Bronchial epithelial cell (primary cell): ENCODE measurements around the gene UCKL1. TPM values are rescaled to one million over a fixed set of nuclear protein-coding genes. Genes with fewer than 3 reads are reported as not detected.

Experiments used
- DNase-seq: peaks from one replicate; pipeline ENCODE4 v3.0.0-alpha.2; 2010; ENCODE audit warnings: low read depth
- FAIRE-seq: peaks from 2 replicates; lab custom pipeline; 2011; peaks lifted over from hg19 to GRCh38; lab: Jason Lieb, UNC
- H3K27me3 ChIP-seq: 2 replicates; pipeline ENCODE4 v1.5.1; 2011; ENCODE audit warnings: low read length; ENCODE audit not compliant: control insufficient read depth, insufficient read depth
- H3K36me3 ChIP-seq: 2 replicates; pipeline ENCODE4 v1.5.1; 2011; ENCODE audit warnings: low read length; ENCODE audit not compliant: control insufficient read depth, insufficient read depth
- H3K4me3 ChIP-seq: 2 replicates; pipeline ENCODE4 v1.5.1; 2011; ENCODE audit warnings: mild to moderate bottlenecking, low read depth, low read length, control low read depth
- total RNA-seq: library from RNA; depleted of rRNA; stranded (reverse); fragments of >200 nt; gene quantifications from 2 replicates; pipeline ENCODE4 v1.2.1, GENCODE V29; 2014
- TF ChIP-seq, protein P1 (sequence below): IDR thresholded peaks from 2 replicates; pipeline ENCODE4 v1.5.1; 2011; ENCODE audit warnings: mild to moderate bottlenecking, moderate library complexity, low read length, control low read depth, inconsistent platforms; ENCODE audit not compliant: insufficient read depth, severe bottlenecking

Gene UCKL1
- total RNA-seq, 1 donor from 2014 or later = 19.0 TPM

DNA sequence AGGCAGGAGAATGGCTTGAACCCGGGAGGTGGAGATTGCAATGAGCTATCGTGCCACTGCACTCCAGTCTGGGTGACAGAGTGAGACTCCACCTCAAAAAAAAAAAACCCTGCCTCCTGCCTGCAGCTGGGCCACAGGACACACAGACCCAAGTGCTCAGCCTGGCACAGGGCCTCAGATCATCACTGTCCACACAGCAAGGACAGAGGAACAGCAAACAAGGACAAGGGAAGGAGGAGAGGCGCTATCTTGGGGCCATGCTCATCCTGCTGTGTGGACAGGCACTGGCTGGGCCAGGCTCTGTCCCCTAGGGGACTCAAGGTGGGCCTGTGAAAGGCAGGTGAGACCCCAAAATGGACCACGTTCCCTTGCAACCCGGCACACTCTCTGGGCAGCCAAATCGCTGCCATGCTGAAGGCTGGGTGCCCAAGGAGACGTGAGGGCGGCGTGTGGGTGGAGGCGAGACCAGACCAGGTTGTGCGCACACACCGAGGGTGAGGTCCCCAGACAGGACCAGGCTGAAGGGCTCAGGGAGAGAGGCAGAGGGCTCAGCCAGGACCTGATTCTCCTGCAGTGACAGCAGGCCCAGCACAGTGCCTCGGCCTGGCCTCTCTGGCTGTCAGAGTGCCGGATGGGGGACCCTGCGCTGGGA is 9.1 kb downstream of the UCKL1 start:
- TF ChIP-seq, protein P1, sequence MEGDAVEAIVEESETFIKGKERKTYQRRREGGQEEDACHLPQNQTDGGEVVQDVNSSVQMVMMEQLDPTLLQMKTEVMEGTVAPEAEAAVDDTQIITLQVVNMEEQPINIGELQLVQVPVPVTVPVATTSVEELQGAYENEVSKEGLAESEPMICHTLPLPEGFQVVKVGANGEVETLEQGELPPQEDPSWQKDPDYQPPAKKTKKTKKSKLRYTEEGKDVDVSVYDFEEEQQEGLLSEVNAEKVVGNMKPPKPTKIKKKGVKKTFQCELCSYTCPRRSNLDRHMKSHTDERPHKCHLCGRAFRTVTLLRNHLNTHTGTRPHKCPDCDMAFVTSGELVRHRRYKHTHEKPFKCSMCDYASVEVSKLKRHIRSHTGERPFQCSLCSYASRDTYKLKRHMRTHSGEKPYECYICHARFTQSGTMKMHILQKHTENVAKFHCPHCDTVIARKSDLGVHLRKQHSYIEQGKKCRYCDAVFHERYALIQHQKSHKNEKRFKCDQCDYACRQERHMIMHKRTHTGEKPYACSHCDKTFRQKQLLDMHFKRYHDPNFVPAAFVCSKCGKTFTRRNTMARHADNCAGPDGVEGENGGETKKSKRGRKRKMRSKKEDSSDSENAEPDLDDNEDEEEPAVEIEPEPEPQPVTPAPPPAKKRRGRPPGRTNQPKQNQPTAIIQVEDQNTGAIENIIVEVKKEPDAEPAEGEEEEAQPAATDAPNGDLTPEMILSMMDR = no peak
- Histone ChIP-seq H3K36me3 (peaks cover 23% of the 10 kb centered on the region), H3K27me3 (no peaks in the 10 kb centered on the region), H3K4me3 (no peak overlapping the region)
- DNase-seq = no peak
- FAIRE-seq = no peak

DNA sequence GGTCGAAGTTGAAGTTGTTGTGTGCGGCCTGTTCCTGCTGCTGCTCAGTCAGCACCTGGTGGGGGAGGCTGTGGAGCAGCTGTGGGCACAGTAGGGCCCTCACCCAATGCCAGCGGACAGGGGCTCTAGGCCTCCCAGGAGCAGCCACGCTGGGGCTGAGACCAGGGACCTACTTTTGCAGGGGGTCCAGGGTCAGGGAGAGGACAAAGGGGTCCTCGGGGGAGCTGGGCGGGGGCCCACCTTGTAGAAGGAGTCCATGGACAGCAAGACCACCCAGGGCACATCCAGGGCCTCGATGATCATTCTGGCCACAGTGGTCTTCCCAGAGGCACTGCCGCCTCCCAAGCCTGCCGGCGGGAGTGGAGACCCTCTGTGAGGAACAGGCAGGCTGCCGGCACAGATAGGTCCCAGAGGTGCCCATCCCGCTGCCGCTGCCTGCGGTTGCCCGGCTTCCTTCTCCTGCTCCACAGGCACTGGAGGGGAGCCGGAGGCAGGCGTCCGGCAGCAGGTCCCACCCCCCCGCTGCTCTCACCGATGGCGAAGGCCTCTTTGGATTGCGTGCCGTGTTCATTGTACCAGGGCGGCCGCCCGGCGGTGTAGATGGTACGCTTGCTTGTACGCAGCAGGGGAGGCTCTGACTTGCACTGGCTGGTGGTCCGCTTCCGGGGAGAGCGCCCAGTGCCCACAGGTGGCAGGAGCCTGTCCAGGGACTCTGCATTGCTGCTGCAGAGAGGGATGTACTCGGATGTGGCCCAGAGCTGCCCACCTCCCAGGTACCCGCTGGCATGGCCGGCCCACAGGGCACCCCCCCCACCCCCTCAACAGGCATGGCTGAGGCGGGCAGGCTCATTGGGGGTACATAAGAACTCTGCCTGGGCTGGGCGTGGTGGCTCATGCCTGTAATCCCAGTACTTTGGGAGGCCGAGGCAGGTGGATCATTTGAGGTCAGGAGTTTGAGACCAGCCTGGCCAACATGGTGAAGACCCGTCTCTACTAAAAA is 10.0 kb downstream of the UCKL1 start:
- Histone ChIP-seq H3K27me3 (no peaks in the 10 kb centered on the region), H3K4me3 (no peak overlapping the region), H3K36me3 (peaks cover 23% of the 10 kb centered on the region)
- FAIRE-seq = no peak
- TF ChIP-seq, protein P1 = no peak
- DNase-seq = no peak

DNA sequence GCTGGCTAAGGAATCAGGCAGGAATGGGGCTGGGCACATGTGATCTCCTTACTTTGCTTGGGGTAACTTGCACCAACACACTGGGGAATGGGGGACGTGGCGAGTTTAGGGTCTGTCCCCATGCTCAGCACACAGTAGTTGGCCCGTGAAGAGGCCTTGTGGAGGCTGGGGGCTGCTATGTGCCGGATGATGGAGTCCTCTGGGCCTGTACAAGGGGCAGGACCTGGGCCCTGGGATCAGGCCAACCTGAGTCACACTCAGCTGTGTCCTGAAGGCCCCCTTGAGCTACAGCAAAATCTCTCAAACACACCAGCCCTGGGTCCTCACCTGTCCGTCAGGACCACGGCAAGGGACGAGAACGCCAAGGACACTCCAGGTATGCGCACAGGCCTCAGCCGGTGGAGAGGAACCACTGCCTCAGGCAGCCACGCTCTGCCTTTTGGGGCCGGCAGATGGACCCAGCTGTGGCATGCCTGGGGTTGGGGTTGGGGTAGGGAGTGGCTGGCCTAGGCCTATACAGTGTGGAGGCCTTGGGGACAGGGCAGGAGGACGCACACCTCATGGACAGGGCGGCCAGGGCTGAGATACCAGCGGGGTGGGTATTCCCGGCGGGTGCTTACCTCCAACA is 11.1 kb downstream of the UCKL1 start:
- Histone ChIP-seq H3K36me3 (peaks cover 28% of the 10 kb centered on the region), H3K27me3 (no peaks in the 10 kb centered on the region), H3K4me3 (no peak overlapping the region)
- no peak for FAIRE-seq
- DNase-seq = no peak
- TF ChIP-seq, protein P1 = no peak

DNA sequence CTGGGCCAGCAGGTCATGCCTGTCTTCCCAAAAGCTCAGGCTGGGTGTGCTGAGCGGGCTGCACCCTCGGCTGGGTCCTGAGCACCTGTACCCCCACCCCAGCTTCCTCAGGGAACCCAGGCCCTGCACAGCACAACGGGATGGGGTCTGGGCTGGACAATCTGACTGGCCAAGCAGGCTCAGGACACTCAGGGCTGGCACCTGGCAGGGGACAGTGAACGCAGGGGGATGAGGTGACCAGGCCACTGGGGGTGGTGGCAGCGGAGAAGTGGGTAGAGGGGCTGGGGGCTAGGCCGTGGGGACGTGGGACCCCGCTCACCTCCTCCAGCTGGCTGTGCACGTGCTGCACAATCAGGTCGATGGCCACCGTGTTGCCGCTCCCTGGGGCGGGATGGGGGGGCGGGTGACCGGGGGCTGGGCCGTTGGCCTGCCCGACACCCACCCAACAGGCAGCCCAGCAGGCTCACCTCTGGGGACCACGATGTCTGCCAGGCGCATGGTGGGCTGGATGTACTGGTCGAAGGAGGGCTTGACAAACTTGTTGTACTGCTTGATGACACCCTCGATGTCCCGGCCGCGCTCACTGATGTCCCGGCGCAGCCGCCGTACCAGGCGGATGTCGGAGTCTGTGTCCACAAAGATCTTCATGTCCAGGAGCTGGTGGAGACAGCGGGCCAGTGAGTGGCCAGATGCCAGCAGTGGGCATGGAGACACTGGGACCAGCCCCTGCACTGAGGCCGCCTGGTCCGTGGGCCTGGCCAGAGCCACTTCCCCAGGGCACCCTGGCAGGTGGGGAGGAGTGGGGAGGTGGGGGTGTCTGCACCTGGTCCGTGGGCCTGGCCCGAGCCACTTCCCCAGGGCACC is 11.9 kb downstream of the UCKL1 start:
- H3K27me3 ChIP-seq = no peaks in the 10 kb centered on the region
- H3K36me3 ChIP-seq = peaks cover 31% of the 10 kb centered on the region
- no peak overlapping the region for H3K4me3 ChIP-seq
- no peak for DNase-seq
- TF ChIP-seq, protein P1 = no peak
- no peak for FAIRE-seq

DNA sequence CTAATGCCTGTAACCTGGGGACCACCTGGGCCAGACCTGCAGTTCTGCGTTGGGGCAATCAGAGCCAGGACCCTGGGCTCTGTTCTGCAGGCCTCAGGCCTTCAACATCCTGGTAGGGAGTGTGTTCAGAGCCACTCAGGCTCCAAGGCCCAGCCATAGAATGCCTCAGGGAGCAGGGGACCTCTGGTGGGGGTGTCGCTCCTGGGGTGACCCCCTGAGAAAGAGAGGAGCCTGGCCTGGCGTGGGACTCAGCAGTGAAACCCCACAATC is 12.5 kb downstream of the UCKL1 start:
- no peaks in the 10 kb centered on the region for H3K27me3 ChIP-seq
- DNase-seq (no peak), FAIRE-seq (no peak)
- H3K36me3 ChIP-seq = peaks cover 32% of the 10 kb centered on the region
- TF ChIP-seq, protein P1 = no peak
- H3K4me3 ChIP-seq = no peak overlapping the region
